8988T (cell line): ENCODE results near the gene CHL1.

Experiments used
- DNase-seq: peaks from one replicate; pipeline ENCODE4 v3.0.0; 2011

The CHL1 gene

DNA sequence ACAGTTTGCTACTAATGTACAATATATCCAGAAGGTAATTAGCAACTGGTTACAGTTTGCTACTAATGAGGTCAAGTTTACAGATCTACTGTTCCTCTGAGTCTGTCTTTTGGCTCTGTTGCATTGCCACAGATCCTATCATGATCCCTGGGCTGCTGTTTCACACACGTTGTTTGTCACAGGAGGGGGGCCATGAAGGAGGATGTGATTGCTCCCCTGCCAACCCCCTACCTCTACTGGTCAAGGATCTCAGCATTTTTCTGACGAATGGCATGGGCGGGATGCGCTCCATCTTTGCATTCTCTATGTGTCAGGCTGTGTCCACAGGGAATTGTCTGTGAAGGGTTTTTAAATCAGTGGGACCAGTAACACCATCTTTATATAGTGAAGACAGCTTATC lies 91.9 kb downstream of the CHL1 start:
- no peak for DNase-seq

DNA sequence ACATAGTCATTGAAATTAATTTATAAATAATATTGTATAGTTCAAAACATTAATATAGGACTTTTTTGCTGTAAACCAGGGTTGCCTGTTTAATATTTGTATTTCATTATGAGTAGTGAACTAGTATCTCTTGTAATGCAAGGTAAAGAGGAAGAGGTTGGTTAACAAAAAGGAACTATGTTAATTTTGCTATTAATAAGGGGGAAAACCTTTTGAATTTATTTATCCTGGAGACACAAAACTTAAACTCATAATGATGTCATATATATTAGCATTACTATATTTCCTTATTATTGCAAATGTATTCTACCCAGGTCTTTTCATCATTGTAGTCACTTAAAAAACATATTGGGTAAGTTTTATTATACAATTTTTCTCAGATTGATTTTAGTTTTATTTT lies 94.5 kb downstream of the CHL1 start:
- no peak for DNase-seq

DNA sequence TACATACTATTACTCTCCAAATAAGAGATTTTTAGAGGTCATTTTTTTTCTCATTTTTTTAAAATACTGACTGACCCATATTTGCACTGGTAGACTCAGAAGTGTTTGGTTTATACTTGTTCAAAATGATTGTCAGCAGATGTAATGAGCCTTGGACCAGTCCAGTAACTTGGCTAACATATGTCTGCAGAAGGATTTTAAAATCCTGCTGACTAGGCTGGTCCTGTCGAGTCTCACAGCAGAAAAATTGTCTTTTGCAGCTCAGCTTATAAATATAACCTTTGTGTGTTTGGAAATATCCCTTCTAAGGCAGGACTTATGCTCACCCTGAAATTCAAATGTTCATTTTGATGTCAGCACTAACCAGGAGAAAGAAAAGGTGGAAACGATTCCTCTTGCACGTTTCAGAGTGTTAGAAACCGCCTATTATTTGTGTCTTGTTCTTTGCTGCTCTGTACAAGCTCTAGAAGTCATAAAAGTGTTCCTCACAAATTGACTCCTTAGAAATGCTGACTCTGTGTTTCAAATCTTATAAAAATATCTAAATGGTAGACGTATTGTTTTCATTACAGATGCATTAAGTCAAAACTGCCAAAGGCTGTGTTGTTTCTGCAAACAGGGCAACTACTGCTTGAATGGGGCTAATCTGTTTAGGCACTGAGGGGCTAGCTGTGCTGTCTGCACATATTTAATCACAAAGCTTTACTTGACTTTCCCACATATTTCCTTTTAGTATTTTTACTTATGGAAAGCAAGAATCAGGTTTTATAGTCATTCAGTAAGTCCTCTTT lies 95.3 kb downstream of the CHL1 start:
- DNase-seq: no peak

DNA sequence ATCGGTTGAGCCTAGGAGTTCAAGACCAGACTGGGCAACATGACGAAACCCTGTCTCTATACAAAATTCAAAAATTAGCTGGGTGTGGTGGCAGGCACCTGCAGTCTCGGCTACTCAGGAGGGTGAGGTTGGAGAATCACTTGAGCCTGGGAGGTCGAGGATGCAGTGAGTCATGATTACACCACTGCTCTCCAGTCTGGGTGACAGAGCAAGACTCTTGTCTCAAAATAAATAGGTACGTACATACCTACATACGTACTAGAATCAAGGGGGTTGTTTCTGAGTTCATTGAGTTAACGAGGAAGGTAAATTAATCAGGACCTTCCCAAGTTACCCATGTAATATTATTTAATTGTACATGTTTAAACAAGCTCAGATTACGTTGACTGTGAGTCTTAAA lies 97.5 kb downstream of the CHL1 start:
- no peak for DNase-seq

DNA sequence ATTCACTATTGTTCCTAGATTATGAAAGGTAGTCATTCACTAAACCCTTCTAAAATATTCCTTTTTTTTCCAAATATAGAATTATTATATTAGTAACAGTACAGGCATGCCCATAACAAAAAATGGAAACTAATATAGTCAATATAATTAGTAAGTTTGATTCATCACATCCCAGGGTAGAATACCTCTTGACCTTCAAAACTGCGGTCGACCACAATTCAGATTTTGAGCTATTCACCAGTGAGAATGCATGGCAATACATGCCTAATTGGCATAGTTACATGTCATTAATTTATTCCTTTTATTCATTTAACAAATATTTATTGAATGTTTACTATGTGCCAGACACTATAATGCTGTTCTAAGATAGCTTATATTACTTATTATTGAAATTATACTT lies 98.0 kb downstream of the CHL1 start:
- DNase-seq: no peak

DNA sequence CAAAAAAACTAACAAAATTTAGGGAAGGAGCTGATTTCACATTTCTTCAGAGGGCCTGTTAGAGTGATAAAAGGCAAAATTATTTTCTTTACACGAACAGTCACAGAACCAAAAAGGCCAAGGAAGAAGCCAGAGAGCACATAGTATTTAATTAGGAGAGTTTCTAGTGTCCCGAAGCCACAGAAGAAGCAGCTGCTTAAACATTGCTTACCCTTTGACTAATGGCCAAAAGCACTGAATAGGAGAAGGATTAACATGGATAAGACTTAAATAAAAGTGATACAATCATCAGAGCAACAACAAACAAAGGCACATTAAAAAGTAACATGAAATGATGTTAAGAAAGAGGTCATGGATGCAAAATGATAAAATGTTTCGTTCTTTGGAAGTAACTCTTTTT lies 98.6 kb downstream of the CHL1 start:
- DNase-seq: no peak

DNA sequence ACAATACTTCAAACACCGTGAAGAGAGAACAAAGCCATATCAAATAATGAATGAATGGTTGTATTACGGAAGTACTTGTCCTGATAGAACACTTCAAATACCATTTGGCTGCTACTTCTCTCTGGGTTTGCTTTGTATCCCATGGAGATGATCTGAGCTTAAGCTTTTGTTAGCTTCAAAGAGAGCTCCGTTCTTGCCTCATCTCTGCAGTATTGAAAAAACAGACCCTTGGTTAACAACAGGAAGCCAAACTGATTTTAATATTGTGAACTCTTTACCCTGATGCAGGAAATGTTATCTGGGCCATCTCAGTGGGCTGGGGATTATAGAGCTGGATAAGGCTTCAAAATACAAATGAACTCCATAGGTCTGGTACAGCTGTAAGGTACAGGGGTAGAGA lies 101.0 kb downstream of the CHL1 start:
- DNase-seq: no peak

DNA sequence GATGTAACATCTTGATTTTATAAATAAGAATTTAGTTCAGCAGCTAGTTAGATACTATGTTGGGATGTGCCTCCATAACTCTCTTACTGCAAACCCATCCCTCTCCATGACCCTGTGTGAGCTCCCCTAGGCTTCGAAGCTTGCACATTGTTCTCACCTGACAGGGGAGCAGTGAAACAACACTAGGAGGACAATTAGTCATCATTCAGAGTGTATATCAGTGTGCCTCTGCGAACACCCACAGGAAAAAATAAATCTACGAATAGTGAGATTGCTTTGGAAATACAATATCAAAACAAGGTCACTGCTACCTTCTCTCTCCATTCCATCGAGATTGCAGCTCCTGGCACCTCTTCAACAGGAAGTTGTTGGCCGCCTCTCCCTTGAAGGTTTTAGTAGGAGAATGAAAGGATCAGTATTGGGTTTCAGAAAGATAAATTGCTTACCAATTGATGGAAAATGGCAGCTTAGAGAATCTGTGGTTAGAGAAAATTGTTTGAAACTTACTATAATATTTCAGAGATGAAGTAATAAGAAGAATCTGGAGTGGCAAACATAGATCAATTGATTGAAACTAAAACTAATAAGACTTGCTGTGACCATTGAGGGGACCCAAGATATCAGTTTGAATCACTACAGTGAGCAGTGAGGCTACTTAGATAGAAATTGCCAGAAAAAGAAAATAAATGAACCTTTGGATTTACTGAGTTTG lies 103.2 kb downstream of the CHL1 start:
- DNase-seq: no peak

DNA sequence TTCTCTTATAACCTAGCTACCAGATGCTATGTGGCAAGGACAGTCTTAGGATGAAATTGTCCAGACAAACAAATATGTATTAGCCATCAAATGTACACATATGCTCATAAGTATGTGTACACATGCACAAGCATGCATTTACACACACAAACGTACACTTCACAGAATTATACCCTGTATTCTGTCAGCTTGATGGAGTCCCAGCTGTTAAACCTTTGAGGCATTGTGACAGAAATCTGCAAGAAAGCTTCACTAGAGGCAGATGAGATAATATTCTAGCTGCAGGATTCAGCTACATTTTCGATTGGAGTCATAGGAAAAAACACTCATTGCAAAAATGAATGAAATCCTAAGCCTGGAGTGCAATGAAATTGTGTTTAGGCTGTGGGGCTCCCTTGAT lies 110.6 kb downstream of the CHL1 start:
- no peak for DNase-seq

DNA sequence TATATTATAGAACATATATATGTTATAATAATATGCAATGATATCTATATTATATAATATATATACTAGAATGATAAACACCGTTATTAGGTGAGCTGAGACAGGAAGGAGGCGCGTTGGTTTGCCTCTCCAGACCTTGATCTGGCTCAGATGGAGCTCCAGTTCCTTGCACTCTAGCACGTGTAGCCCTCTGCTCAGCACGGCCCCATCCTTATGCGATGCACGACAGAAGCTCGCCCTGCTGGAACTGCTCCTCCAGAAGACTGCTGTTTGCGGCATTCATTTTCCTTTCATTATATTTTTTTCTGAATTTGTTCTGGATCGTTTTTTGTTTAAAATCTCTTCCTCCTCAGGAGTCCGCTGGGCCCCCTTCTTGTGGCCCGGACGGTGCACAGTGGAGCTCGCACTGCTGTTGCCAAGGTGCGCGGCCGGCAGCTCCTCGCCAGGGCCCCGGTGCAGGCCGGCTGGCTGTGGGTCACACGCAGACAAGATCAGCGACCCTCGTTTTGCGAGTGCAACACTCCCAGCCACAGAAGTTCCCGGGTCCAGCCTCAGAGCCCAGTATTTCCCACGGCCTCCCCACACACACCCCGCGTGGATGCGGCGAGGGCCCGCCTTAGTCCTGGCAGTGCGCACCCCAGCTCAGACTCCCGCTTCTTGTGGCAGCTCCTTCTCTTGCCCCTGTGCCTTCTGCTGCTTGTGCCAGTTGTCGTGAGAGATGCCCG lies 112.2 kb downstream of the CHL1 start:
- DNase-seq: no peak

DNA sequence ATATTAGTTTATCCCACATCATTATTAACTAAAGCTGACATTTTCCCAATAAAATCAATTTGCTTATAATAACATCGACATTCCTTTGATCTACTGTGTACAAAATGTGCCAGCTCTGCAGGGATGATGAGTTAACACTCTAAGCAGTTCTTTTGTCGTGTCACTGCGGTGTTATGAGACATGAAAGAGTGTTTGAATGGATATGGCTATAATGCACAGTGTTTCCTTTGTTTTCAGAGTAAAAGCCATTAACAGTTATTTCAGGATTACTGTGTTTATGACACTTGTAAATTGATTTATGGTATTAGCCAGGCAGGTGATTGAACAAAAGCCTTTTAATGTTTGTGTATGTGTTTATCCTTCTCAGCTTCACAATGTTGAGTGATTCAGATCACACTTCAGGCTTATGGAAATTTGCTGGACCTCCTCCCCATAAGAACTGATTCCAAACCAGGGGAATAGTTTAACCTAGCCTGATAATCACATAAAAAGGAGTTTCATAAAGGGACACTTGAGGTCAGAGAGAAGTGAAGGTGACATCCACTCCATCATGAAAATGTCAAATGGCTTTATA lies 115.7 kb downstream of the CHL1 start:
- DNase-seq: no peak

DNA sequence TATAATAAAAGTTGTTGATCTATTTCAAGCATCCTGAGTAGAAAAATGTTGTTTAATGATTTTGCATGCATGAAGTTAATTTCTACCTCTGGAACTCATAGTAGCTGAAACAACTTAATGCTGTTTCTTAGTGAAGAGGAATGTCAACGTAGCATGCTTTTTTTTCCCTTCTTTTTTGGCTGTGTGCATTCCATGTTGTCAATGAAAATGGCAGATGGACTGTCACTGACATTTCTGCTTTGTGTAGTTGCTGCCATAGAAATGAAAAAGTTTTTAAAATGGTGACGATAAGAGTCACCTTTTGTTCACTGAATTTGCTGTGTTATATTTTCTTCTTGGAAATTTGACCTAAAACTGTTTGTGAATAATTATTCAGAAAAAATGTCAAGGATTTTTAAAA lies 116.3 kb downstream of the CHL1 start:
- DNase-seq: no peak

DNA sequence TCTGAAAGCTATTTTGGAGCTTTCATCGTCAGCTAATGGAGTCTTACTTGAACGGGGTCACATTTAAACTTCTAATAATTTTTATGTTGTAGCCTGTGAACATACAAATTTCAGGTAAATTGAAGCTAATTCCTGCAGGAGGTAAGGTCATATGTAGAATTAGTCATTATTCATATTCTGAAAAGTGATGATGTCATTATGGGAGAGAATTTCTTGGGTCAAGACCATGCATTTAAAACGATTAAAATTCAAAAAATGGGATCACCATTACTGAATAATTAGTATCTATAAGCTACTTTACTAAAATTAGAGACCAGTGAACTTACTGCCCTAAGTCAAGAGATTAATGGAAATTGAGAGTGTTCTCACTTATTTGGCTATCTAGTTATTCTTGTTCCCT lies 120.4 kb downstream of the CHL1 start:
- no peak for DNase-seq

DNA sequence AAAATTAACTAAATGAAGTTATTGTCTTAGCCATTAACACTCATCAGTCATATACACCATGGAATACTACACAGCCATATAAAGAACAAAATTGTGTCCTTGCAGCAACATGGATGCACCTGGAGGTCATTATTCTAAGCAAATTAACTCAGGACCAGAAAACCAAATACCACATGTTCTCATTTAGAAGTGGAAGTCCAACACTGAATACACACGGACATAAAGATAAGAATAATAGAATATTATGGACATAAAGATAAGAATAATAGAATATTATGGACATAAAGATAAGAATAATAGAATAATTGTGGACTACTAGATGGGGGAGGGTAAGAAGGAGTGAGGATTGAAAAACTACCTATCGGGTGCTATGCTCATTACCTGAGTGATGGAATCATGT lies 122.3 kb downstream of the CHL1 start:
- no peak for DNase-seq

DNA sequence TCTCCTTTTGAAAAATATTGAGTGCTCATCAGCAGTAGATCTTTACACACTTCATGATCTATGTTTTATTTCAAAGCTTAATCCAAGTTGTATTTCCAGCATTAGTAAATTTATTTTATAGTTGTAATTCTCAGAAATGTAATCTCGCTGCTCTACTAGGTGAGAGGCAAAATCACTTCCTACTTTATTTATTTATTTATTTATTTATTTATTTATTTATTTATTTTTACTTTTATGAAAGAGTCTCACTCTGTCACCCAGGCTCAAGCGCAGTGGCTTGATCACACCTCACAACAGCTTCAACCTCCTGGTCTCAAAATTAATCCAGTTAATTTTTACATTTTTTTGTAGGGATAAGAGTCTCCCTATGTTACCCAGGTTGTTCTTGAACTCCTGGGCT lies 127.9 kb downstream of the CHL1 start:
- no peak for DNase-seq

DNA sequence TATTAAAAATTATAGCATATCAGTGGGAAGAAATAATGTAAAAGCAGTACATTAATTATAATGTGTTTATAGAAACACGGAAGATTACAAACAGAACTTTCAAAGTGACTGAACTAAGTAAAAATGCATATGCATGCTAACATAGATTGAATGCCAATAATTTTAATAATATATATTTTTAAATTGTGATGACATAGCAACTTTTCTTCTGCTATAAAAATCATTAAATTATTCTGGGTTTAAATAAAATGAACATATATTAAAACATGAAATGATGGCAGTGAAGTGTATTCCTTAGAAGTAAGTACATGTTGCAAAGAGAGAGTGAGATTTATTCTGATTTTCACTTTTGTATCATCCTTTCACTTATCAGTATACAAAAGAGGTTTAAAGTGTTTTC lies 128.9 kb downstream of the CHL1 start:
- DNase-seq: no peak

DNA sequence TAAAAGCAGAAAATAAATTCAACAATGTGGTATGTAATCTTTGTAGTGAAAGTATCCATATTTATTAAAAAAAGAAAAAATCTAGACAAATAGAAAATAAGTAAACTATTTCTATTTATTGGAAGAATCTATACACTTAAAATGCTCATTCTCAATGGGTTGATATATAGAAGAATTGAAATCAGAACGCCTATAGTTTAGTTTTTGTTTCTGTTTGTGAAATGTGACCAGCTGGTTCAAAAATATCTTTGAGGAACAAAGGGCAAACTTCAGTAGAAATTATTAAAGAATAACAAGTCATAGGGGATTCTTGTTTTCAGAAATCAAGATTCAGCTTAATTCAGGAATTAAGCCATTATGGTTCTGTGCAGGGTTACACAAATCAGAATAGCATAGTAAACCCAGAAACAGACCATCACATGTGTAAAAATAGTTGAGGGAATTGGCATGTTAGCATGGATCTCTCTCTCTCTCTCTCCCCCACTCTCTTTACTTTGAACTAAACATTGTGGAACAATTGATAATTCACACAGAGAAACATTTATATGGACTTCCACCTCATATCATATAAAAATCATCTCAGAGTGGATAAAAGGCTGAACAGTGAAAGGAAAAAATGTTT lies 134.0 kb downstream of the CHL1 start:
- no peak for DNase-seq

DNA sequence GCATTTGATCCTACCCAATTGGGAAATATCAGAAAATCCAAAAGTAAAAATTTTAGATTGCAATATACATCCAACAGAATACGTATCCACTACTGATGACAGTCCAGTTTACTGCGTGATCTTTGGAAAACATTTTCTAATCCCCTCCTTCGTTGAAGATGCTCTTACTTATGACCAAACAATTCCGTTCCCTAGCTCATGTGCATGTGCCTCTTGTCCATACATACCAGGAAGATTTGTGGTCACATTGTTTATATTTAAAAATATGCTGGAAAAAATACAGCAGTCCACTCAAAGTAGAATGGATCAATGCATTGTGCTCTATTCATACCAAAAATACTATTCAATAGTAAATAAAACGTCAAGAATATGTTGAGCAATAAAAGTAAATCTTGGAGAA lies 135.3 kb downstream of the CHL1 start:
- no peak for DNase-seq

DNA sequence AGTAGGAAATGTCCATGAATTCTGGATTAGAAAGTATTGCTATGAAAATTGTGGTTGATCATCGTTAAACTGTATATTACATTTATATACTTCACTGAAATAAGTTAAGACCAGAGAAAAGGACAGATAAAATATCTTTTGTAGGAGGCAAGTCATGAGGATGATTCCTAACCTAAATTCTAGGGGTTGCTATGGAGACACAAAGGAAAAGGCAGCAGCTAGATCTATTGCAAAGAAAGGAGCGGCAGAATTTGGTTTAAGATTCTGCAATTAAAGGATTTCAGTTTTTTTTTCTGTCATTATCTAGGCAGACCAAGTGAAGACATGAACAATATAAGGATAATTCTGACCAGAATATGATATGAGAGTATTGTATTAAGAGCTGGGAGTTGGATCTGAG lies 136.1 kb downstream of the CHL1 start:
- DNase-seq: no peak

DNA sequence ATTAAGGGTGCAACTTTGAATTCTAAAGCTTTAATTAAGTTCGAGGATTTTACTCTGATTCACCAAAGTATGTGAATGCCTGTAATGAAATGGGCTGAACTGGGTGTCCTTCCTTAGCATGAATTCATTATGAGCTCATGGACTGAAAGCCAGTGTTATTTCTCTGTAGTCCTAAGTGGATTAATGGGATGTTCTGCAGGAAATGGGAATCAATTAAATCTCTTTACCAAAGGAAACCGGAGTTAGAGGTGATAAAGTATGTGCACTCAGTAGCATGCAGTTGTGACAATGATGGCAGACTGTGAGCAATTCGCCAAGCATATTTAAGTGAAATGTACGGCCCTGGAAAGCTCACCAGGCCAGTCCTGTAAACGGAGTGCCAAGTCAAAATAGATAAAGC lies 138.7 kb downstream of the CHL1 start:
- DNase-seq: no peak

DNA sequence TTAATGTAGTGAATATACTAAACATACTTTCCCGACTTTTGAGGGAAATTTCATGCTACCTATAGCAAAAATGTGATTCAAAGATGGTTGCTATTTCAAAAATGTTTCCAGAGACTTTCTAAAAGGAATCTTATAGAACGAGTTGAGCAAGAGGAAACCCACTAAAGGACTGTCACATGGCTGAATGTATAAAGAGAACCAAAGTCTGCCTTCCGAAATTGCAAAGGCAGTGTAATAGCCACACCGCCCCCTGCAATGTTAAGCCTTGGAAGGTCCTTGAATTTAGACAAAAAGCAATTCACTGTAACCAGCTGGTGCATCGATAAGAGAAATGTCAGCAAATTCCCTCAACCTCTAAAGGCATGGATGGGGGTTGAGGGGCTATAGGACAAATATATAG lies 142.8 kb downstream of the CHL1 start:
- DNase-seq: no peak

DNA sequence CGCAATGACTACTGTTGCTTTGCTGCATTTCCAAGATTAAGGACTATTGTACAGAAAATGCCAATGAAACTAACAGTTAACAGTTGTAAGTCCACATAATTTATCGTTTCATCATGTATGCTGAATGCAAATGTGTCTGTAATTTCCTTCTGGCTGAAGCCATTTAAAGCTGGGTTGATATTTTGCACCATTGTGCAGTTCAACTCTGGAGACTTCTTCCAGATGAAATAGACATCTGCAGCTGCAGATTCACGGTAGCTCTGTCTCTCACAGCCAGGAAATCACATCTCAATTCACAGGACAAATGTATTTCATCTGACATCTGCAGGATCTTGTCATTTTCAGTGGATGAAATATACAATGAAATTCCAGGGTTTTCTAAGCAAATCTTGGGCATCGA lies 145.4 kb downstream of the CHL1 start:
- DNase-seq: no peak

DNA sequence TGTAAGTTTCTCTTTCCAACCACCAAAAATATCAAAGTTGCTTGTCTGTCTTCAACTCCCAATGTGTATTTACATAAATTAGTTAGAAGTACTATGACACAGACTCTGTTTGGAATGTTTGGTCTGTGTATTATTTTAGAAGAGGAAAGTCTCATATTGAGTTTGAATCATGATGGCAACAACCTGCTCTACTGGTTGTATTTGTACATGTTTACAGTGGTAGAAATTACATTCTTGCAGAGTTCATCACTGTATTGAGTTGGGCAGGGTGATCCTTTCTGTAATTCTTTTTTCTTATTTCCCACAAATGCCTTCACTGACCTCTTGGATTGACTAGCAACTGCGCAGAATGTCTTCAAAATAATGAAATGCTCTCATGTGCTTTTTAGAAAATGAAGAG lies 149.6 kb downstream of the CHL1 start:
- no peak for DNase-seq
